HepG2 (cell line): ENCODE data around the gene SAE1. TPM values are rescaled to one million over a fixed set of nuclear protein-coding genes. Genes with fewer than 3 reads are reported as not detected.

Experiments
- ATAC-seq: fragments of 200-7000 bp; cut with Tn5 transposase; 3 replicates; pipeline ENCODE4 v1.9.1; 2020; ENCODE audit warnings: mild to moderate bottlenecking, moderate library complexity
- BruUV-seq: library from RNA; stranded (reverse); fragments of 400-500 nt; replicated peaks from 2 replicates; lab custom pipeline; 2021; lab: Mats Ljungman, UMichigan
- CTCF ChIA-PET: fragments of 300-600 bp; formaldehyde crosslinking; extraction: SDS; loops from one replicate; lab custom pipeline; 2021; ENCODE audit warnings: low total read pairs, inconsistent platforms, low intra/inter-chr PET ratio; lab: Yijun Ruan, JAX
- POLR2A ChIA-PET: fragments of 350-600 bp; sonication (Branson Sonifier 250); formaldehyde crosslinking; loops from one replicate; lab custom pipeline; 2020; ENCODE audit warnings: antibody characterized with exemption, inconsistent platforms; lab: Yijun Ruan, JAX
- DNase-seq: peaks from one replicate; pipeline ENCODE4 v3.0.0-alpha.2; 2015; ENCODE audit warnings: low spot score
- FAIRE-seq: peaks from 3 replicates; lab custom pipeline; 2011; peaks lifted over from hg19 to GRCh38; lab: Jason Lieb, UNC
- H2AFZ ChIP-seq: one replicate; pipeline ENCODE4 v1.6.1; 2011; ENCODE audit warnings: low read length, inconsistent platforms
- H3K27ac ChIP-seq: fragments of 300-600 bp; 3 replicates; pipeline ENCODE4 v1.8.0; 2011; ENCODE audit warnings: mixed run types, mild to moderate bottlenecking, mixed read lengths, low read length, inconsistent platforms; ENCODE audit not compliant: insufficient read depth; ENCODE audit errors: extremely low read length
- H3K27me3 ChIP-seq, 2 experiments: fragments of 200-600 bp in 1 of 2; 2 replicates in 1 of 2; 3 replicates in 1 of 2; pipeline versions ENCODE4 v1.6.0 to v1.8.0; 2011; ENCODE audit warnings: low read length in 2 of 2, mild to moderate bottlenecking in 2 of 2, moderate library complexity in 2 of 2, inconsistent platforms in 1 of 2; ENCODE audit not compliant: insufficient read depth in 2 of 2, control insufficient read depth in 1 of 2
- H3K36me3 ChIP-seq, 2 experiments: fragments of 200-600 bp in 1 of 2; replicated peaks in 1 of 2; 2 replicates in 1 of 2; 3 replicates in 1 of 2; pipeline versions ENCODE4 v1.5.1 to v1.8.0; 2011; ENCODE audit warnings: low read length in 2 of 2, inconsistent platforms in 1 of 2; ENCODE audit not compliant: insufficient read depth in 2 of 2, control insufficient read depth in 1 of 2
- H3K4me1 ChIP-seq: 2 replicates; pipeline ENCODE4 v1.5.1; 2012; ENCODE audit warnings: low read length, inconsistent platforms; ENCODE audit not compliant: insufficient read depth
- H3K4me2 ChIP-seq: 2 replicates; pipeline ENCODE4 v1.6.0; 2011; ENCODE audit warnings: low read depth, low read length, inconsistent platforms
- H3K4me3 ChIP-seq, 3 experiments: fragments of 200-600 bp in 1 of 3; sonication (generic), shearing (Covaris generic) in 1 of 3; replicated peaks in 1 of 3; 2 replicates each; pipeline ENCODE4 v1.5.1; 2011 to 2016; ENCODE audit warnings: low read length in 3 of 3, inconsistent platforms in 2 of 3, low read depth in 2 of 3, mild to moderate bottlenecking in 2 of 3, control low read depth in 1 of 3, mixed read lengths in 1 of 3; ENCODE audit not compliant: insufficient read depth in 1 of 3
- H3K79me2 ChIP-seq: one replicate; pipeline ENCODE4 v1.6.1; 2011; ENCODE audit warnings: low read length, inconsistent platforms; ENCODE audit not compliant: insufficient read depth
- H3K9ac ChIP-seq: 2 replicates; pipeline ENCODE4 v1.6.0; 2011; ENCODE audit warnings: mild to moderate bottlenecking, low read depth, low read length, inconsistent platforms; ENCODE audit not compliant: insufficient read depth
- H3K9me3 ChIP-seq: 2 replicates; pipeline ENCODE4 v1.5.1; 2012; ENCODE audit warnings: mild to moderate bottlenecking, low read length
- H4K20me1 ChIP-seq: 2 replicates; pipeline ENCODE4 v1.6.0; 2011; ENCODE audit warnings: inconsistent platforms, mild to moderate bottlenecking, low read length, moderate library complexity; ENCODE audit not compliant: insufficient read depth
- WGBS: methylation state at CpG from one replicate; pipeline ENCODE4 v1.1.6; 2017; ENCODE audit warnings: low lambda C conversion rate; 5-methylcytosine and 5-hydroxymethylcytosine counted together
- in situ Hi-C: cut with HindIII; loops from 2 replicates; pipeline ENCODE4 v1.10.0; 2017; ENCODE audit warnings: low pct_unique_long_range_greater_than_20kb; ENCODE audit not compliant: extremely low pct_ligation_motif_present
- intact Hi-C: fragments of 100-400 bp; cut with micrococcal nuclease; formaldehyde crosslinking; loops from one replicate; pipeline ENCODE4 v1.10.0; 2022; ENCODE audit not compliant: unreplicated experiment
- polyA plus RNA-seq, 8 experiments: library from polyadenylated mRNA; depleted of rRNA in 3 of 8; stranded (reverse) in 7 of 8; unstranded in 1 of 8; fragments of >200 nt; fragmentation: Illumina TruSeq in 4 of 8; extraction: Trizol in 4 of 8; gene quantifications; 2 replicates each; pipeline versions ENCODE4 v1.2.1 to v1.2.3, GENCODE V29; 2011 to 2016; ENCODE audit warnings: low read depth in 4 of 8, missing spikeins in 1 of 8, mixed read lengths in 1 of 8; ENCODE audit not compliant: insufficient read depth in 1 of 8
- total RNA-seq, 5 experiments: library from RNA; depleted of rRNA; stranded (reverse); fragments of >200 nt; fragmentation: Illumina TruSeq; extraction: Trizol; gene quantifications; 2 replicates each; pipeline ENCODE4 v1.2.3, GENCODE V29; 2016; ENCODE audit warnings: low read depth in 1 of 5
- TF ChIP-seq, protein P1 (sequence below), 2 experiments: fragments of 450-650 bp in 1 of 2; sonication (generic) in 1 of 2; formaldehyde crosslinking in 1 of 2; IDR thresholded peaks; 2 replicates each; pipeline versions ENCODE4 v1.6.1 to v1.8.0; 2016 to 2022; ENCODE audit warnings: antibody characterized with exemption in 1 of 2, mild to moderate bottlenecking in 1 of 2, missing genetic modification reagents in 1 of 2
- TF ChIP-seq, protein P2 (sequence below): sonication (generic); formaldehyde crosslinking; IDR thresholded peaks from 2 replicates; pipeline ENCODE4 v1.5.0; 2020; ENCODE audit warnings: missing genetic modification reagents
- TF ChIP-seq, protein P3 (sequence below): sonication (generic); formaldehyde crosslinking; IDR thresholded peaks from 2 replicates; pipeline ENCODE4 v1.5.0; 2020; ENCODE audit warnings: missing genetic modification reagents, mild to moderate bottlenecking, borderline replicate concordance

SAE1 gene
- total and polyA plus RNA-seq, 2 of the 13 experiments (the other 11 are each of a cell fraction or from before 2014, with no cell fraction given), result 87.6 to 197 TPM

DNA sequence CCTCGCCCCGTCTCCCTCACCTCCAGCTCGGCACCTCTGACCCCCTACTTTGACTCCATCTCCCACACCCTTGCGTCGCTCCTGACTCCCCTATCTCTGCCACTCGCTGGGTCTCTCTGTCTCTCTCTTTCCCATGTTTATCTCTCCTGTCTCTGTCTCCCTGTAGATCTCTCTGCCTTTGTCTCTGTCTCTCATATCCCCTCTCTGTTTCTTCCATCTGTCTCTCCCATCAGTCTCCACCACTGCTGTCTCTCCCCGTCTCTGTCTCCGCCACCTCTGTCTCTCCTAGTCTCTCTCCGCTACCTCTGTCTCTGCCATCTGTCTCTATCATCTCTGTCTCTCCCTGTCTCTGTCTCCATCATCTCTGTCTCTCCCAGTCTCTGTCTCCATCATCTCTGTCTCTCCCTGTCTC lies 112.7 kb downstream of the SAE1 start:
- Histone ChIP-seq H3K27me3 (no peaks in the 10 kb centered on the region), H3K9ac (peak overlapping the region; percentile 67), H4K20me1 (no peaks in the 10 kb centered on the region), H3K36me3 (no peaks in the 10 kb centered on the region), H3K4me3 (peak overlapping the region in 1 of 3 experiments; percentile 45; a peak in 2 of 6 replicates), H3K4me1 (peaks cover 54% of the 10 kb centered on the region), H3K27ac (no peak overlapping the region), H3K79me2 (no peaks in the 10 kb centered on the region), H3K4me2 (peak overlapping the region; percentile 67), H3K9me3 (no peaks in the 10 kb centered on the region), H2AFZ (no peak overlapping the region)
- CTCF ChIA-PET, result interaction anchor here (0.8 to 2.7 kb wide), 4 partner anchors 13 to 94 kb away, joined by 3 to 33 read pairs (median 9); partner anchors contain the start of gene BBC3
- WGBS, result 90% methylated on average over 9 of the region's 9 CpGs
- no peak for FAIRE-seq
- in situ Hi-C loops (no loop called here), intact Hi-C loops (loop anchor here (5.0 kb wide), 1 partner anchor 96 kb away; no protein-coding TSS in a partner anchor)
- DNase-seq, result no peak
- POLR2A ChIA-PET, result interaction anchor here (0.9 to 3.5 kb wide), 10 partner anchors 13 to 196 kb away, joined by 3 to 93 read pairs (median 14); partner anchors contain the start of genes CCDC9 and ZC3H4
- BruUV-seq, result no TSS peak
- no peak for ATAC-seq
- TF ChIP-seq, protein P1, sequence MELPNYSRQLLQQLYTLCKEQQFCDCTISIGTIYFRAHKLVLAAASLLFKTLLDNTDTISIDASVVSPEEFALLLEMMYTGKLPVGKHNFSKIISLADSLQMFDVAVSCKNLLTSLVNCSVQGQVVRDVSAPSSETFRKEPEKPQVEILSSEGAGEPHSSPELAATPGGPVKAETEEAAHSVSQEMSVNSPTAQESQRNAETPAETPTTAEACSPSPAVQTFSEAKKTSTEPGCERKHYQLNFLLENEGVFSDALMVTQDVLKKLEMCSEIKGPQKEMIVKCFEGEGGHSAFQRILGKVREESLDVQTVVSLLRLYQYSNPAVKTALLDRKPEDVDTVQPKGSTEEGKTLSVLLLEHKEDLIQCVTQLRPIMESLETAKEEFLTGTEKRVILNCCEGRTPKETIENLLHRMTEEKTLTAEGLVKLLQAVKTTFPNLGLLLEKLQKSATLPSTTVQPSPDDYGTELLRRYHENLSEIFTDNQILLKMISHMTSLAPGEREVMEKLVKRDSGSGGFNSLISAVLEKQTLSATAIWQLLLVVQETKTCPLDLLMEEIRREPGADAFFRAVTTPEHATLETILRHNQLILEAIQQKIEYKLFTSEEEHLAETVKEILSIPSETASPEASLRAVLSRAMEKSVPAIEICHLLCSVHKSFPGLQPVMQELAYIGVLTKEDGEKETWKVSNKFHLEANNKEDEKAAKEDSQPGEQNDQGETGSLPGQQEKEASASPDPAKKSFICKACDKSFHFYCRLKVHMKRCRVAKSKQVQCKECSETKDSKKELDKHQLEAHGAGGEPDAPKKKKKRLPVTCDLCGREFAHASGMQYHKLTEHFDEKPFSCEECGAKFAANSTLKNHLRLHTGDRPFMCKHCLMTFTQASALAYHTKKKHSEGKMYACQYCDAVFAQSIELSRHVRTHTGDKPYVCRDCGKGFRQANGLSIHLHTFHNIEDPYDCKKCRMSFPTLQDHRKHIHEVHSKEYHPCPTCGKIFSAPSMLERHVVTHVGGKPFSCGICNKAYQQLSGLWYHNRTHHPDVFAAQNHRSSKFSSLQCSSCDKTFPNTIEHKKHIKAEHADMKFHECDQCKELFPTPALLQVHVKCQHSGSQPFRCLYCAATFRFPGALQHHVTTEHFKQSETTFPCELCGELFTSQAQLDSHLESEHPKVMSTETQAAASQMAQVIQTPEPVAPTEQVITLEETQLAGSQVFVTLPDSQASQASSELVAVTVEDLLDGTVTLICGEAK (IDR thresholded peaks at IDR 0.05), result 0 out of 2 replicates have a peak, but pooled peaks have one; percentile 1
- TF ChIP-seq, protein P1 (CRISPR knock-in tag; IDR thresholded peaks at IDR 0.05), result no peak
- TF ChIP-seq, protein P2, sequence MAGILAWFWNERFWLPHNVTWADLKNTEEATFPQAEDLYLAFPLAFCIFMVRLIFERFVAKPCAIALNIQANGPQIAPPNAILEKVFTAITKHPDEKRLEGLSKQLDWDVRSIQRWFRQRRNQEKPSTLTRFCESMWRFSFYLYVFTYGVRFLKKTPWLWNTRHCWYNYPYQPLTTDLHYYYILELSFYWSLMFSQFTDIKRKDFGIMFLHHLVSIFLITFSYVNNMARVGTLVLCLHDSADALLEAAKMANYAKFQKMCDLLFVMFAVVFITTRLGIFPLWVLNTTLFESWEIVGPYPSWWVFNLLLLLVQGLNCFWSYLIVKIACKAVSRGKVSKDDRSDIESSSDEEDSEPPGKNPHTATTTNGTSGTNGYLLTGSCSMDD (CRISPR knock-in tag), result no peak
- TF ChIP-seq, protein P3, sequence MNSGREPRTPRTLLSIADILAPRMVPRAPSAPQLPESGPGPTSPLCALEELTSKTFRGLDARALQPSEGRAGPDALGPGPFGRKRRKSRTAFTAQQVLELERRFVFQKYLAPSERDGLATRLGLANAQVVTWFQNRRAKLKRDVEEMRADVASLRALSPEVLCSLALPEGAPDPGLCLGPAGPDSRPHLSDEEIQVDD (CRISPR knock-in tag), result no peak
